Measurements from ENCODE around the gene HARBI1. TPM values are rescaled to one million over a fixed set of nuclear protein-coding genes. Genes with fewer than 3 reads are reported as not detected.

The HARBI1 gene, protein sequence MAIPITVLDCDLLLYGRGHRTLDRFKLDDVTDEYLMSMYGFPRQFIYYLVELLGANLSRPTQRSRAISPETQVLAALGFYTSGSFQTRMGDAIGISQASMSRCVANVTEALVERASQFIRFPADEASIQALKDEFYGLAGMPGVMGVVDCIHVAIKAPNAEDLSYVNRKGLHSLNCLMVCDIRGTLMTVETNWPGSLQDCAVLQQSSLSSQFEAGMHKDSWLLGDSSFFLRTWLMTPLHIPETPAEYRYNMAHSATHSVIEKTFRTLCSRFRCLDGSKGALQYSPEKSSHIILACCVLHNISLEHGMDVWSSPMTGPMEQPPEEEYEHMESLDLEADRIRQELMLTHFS
- total RNA-seq (1 to 10 TPM in 2 of 5 donors, not detected in 3; 1.0 to 3.7 TPM), polyA plus RNA-seq (1 to 10 TPM; 1.3 to 4.0 (median 2.3) TPM)
- long read RNA-seq, donor 1 = 0 reads
- long read RNA-seq, donor 2, partial matches to known transcripts = 0 of 1 reads
- long read RNA-seq, donor 2, other reads (novel, unspliced or antisense) = 0 of 1 reads
- long read RNA-seq, donor 3 = 0 reads
- long read RNA-seq, donor 4 = 0 reads
- long read RNA-seq, donor 5 = 0 reads
- long read RNA-seq, donor 6, partial matches to known transcripts = 0 of 4 reads
- long read RNA-seq, donor 6, other reads (novel, unspliced or antisense) = 0 of 4 reads
- long read RNA-seq, donor 7 = 0 reads
- long read RNA-seq, donor 8, partial matches to known transcripts = 0 of 1 reads
- long read RNA-seq, donor 8, other reads (novel, unspliced or antisense) = 0 of 1 reads
- long read RNA-seq, donor 9 = 0 reads
- long read RNA-seq, donor 10 = 0 reads

- H3K27me3 ChIP-seq = no peaks in the 10 kb centered on the region
- H3K4me1 ChIP-seq = peaks cover 11 to 86% (median 72%) of the 10 kb centered on the region in 4 donors
- H3K27ac ChIP-seq = peak within 1 kb of the TSS; percentile 85 to 99 (median 97)
- WGBS, 5 donors = 0 to 1% (median 1%) methylated on average over 60 to 72 of the region's 72 CpGs
- TF ChIP-seq POLR2A (IDR thresholded peaks at IDR 0.05) = peak in 1 of 4 donors; percentile 37
- peak; percentile 42 to 92 (median 83) for TF ChIP-seq POLR2AphosphoS5 (IDR thresholded peaks at IDR 0.05)
- TF ChIP-seq, protein P1, sequence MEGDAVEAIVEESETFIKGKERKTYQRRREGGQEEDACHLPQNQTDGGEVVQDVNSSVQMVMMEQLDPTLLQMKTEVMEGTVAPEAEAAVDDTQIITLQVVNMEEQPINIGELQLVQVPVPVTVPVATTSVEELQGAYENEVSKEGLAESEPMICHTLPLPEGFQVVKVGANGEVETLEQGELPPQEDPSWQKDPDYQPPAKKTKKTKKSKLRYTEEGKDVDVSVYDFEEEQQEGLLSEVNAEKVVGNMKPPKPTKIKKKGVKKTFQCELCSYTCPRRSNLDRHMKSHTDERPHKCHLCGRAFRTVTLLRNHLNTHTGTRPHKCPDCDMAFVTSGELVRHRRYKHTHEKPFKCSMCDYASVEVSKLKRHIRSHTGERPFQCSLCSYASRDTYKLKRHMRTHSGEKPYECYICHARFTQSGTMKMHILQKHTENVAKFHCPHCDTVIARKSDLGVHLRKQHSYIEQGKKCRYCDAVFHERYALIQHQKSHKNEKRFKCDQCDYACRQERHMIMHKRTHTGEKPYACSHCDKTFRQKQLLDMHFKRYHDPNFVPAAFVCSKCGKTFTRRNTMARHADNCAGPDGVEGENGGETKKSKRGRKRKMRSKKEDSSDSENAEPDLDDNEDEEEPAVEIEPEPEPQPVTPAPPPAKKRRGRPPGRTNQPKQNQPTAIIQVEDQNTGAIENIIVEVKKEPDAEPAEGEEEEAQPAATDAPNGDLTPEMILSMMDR (IDR thresholded peaks at IDR 0.05) = peak in 5 of 7 experiments; percentile 45 to 87 (median 74)
- no peak for TF ChIP-seq EP300 (IDR thresholded peaks at IDR 0.05)
- intact Hi-C loops (cut with DNase I; ENCODE audit: low total_unique reads) = no loop called here
- peak within 1 kb of the TSS; percentile 66 to 100 (median 92) for H3K4me3 ChIP-seq
- H3K36me3 ChIP-seq = peaks cover 0 to 26% (median 21%) of the 10 kb centered on the region in 4 donors
- DNase-seq = peak; percentile 93 to 97
- H3K9me3 ChIP-seq = no peaks in the 10 kb centered on the region
These were observed at the start of gene HARBI1, which contains the start of gene ATG13 for GRCh38 chr11:46617134-46617971. Gene HARBI1 (minus strand): TSS chr11:46617227. CDS start chr11:46616237, 990 bp downstream. Gene ATG13 (plus strand): TSS chr11:46617553. CDS start chr11:46644292, 26,739 bp downstream.

- TF ChIP-seq EP300 (IDR thresholded peaks at IDR 0.05) = no peak
- TF ChIP-seq, protein P1 (IDR thresholded peaks at IDR 0.05) = no peak
- peak overlapping the region in 4 of 5 donors; percentile 31 to 48 (median 46) for H3K27ac ChIP-seq
- no peak overlapping the region for H3K4me3 ChIP-seq
- no peak for DNase-seq
- peaks cover 0 to 36% (median 9%) of the 10 kb centered on the region in 4 donors for H3K4me1 ChIP-seq
- 62 to 70% (median 65%) methylated on average over 5 of the region's 5 CpGs for WGBS, 5 donors
- intact Hi-C loops (cut with DNase I; ENCODE audit: low total_unique reads) = no loop called here
- no peaks in the 10 kb centered on the region for H3K9me3 ChIP-seq
- no peaks in the 10 kb centered on the region for H3K27me3 ChIP-seq
- peaks cover 60 to 100% (median 99%) of the 10 kb centered on the region in 4 donors for H3K36me3 ChIP-seq
These were observed 49.5 kb upstream of the HARBI1 start for GRCh38 chr11:46666516-46666915.

DNA sequence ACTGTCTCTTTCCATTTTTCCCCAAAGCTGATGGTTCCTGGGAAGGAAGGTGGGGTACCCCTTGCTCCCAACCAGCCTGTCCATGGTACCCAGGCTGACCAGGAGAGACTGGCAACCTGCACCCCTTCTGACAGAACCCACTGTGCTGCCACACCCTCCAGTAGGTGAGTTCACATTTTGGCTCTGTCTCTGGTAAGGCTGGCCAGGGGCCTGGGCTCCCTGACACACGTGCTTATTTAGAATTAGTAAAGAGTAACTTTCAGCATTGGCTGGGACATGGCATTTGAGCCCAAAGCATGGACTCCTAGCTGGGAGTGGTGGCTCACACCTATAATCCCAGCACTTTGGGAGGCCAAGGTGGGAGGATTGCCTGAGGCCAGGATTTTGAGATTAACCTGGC, 48.3 kb upstream of the HARBI1 start:
- Histone ChIP-seq H3K4me1 (peaks cover 0 to 25% (median 4%) of the 10 kb centered on the region in 4 donors), H3K4me3 (no peak overlapping the region), H3K36me3 (peaks cover 48 to 100% (median 99%) of the 10 kb centered on the region in 4 donors), H3K27ac (no peak overlapping the region), H3K27me3 (no peaks in the 10 kb centered on the region), H3K9me3 (no peaks in the 10 kb centered on the region)
- WGBS, 5 donors = 67 to 93% (median 85%) methylated on average over 1 of the region's 1 CpG
- intact Hi-C loops (cut with DNase I; ENCODE audit: low total_unique reads) = no loop called here
- no peak for DNase-seq
- no peak for TF ChIP-seq EP300 (IDR thresholded peaks at IDR 0.05)
- TF ChIP-seq, protein P1 (IDR thresholded peaks at IDR 0.05) = no peak
- TF ChIP-seq POLR2AphosphoS5 (IDR thresholded peaks at IDR 0.05) = no peak
- no peak for TF ChIP-seq POLR2A (IDR thresholded peaks at IDR 0.05)
